GM19193 (cell line): ENCODE measurements around the gene AADAC.

Source experiments
- POLR2A ChIP-seq: IDR thresholded peaks from 4 replicates; pipeline ENCODE4 v1.6.1; 2011; ENCODE audit not compliant: insufficient read depth, insufficient read length; ENCODE audit errors: extremely low read depth

Gene AADAC

DNA sequence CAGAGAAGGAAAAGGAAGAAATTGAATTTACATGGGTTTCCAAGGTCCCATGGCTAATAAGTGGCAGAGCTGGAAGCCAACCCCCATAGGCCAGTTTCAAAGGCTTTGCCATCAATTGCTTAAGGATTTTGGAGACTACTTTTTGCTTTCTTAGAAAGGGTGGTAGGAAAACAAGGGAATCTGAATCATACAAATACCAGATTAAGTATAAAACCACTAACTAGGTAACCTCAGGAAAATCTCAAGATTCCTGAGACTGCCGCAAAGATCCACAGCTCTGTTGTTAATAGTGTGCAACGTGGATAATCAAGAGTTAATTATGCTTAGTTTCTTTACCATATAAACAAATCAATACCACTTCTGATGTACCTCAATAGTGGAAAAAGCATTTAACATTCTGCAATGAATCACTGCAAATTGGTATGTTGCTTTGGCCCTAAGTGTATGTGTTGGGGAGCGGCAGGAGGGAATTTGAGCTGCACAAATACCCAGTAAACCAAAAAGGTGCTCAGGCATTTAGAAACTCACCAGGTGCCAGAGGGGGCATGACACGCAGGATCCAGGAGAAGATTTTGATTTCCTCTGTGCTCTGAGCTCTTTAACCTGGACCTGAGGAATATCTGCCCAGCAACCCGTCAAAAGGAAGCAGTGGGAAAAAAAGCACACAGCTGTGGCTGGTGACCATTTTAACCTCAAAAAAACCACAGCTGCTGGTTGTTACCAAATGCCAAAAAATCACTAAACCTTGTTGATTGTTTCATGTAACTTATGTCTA, 22.0 kb downstream of the AADAC start:
- TF ChIP-seq POLR2A = no peak

DNA sequence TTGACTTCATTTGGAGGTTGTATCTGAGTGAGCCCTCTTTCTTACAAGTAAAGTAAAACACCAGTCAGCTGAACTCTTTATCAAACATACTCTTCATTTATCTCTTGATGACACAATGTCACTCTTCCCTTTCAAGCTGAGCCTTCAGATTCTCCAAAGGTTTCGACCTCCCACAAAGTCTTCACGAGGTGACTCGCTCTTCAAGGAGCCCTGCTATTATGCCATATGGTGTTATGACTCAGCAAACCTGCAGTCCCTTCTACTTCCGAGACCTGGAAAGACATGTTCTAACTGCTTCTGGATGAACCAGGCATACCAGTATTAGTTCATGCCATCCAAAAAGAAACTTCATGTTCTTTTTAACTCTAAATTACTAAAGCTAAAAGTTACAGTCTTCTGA, 23.1 kb downstream of the AADAC start:
- TF ChIP-seq POLR2A = no peak

DNA sequence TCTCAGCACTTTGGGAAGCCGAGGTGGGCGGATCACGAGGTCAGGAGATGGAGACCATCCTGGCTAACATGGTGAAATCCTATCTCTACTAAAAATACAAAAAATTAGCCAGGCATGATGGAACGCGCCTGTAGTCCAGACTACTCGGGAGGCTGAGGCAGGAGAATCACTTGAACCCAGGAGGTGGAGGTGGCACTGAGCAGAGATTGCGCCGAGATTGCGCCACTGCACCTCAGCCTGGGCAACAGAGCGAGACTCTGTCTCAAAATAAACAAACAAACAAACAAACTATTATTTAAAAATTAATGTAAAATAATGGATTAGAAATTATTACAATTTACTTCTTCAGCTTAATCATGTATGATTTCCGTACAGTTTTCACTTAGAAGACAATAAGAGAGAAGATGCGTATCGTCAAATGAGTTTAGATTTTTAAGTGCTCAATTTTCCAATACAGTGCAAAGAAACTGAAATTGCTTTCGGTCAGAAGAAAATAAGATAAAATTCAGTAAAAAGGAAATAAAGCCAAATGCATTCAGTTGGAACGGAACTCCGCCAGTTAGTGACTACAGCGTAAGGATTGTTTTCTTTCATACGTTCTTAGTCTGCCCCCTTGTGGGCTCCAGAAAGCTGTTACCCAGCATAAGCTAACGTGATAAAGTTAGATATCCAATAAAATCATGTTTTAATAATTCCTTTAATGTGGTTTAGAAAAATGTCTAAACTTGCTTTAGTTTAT, 24.8 kb downstream of the AADAC start:
- TF ChIP-seq POLR2A = no peak

DNA sequence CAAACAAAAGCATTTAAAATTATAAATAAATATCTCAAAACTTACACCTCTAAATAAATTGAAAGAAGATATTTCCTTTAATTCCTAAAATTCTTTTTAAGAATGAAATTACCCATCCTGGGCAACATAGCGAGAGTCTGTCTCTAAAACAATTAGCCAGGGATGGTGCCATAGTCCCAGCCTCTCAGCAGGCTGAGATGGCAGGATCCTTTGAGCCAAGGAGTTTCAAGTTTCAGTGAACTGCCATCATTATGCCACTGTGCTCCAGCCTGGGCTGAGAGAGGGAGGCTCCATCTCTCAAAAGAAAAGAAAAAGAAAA, 25.4 kb downstream of the AADAC start:
- TF ChIP-seq POLR2A = no peak

DNA sequence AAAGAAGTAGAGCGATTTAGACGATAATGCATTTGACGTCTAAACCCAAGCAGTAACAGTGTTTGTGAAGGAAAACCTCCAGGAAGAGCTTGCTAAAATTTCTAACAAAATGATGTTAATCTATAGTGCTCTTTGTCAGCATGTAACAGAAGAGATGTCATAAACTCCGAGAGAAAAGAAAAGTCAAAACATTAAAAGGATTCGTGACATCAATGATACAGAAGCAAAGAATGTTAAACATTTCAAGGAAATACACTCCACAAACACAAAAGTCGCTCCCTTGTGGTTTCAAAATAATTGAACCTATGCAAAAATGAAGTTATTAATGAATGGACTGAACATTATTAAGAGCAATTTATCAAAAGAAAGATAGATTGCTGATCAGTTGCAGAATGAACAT, 27.9 kb downstream of the AADAC start:
- no peak for TF ChIP-seq POLR2A

DNA sequence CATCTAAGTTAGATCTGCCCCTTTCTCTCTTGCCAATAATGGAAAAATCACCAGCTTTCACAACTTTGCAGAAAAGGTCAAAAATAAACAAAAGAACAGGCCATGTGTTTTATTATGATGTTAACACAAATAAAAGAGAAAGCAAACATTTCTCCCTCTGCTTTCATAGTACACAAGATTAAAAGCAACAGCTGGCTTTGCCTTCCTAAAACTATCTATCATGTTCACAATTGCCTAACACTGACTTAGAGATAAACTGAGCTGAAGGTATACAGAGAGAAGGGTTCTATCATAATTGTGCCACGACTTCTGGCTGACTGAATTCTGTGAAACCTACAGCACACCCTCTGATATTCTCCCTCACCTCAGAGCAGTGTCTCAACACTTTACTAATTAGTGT, 29.4 kb downstream of the AADAC start:
- TF ChIP-seq POLR2A = no peak

DNA sequence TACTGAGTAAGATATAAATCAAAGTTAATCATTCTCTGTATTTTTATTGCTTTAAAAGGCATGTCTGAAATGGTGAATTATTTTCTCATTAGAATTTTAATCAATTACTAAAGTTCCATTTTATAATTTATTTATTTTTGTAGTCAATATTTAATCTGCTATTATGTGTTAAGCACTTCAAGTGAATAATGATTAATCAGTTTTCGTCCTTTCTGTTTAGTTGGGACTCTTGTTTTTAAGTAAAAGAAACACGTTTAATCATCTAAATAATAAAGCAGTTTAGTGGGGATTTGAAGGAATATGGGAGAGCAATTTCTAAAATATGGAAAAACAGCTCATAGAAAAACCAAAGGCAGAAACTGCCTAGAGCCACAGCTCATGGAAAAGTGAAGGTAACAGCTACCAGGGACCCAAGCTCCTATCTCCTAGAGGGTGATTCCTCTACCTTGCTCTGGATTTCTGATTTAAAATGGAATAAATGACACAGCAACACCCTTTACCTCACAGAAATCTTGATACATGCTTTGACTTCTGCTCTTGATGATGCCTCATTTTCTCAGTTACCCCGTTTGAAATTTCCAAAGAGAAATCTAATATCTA, 31.5 kb downstream of the AADAC start:
- TF ChIP-seq POLR2A = no peak

DNA sequence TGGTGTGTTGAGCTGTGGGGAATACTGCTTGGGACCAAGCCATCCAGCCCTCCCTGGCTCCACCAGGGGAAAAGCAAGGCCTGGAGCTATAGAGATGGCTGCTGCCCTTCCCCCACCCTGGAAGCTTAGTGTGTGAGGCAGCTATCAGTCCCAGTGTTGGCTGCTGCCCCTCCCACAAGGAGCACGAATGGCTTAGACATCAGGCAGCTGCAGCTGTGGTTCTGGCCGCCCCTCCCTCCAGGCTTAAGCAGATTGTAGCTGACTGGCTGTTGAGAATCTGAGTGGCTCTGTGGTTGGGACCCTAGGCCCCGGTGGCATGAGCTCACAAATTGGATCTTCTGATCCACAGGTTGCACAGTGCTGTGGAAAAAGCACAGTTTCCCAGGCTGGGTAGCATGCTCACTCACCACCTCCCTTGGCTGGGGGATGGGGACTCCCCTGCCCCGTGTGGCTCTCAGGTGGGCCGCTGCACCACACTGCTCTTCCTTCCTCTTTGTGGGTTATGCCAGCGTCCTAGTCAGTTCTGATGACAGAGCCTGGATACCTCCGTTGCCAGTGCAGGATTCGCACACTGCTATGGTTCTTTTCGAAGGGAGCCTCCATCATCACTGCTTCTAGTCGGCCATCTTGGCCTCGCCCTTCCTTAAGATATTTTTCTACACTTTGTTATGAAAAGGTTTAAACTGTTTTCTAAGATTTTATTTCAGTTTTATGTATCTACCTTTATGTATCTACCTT, 38.3 kb downstream of the AADAC start:
- no peak for TF ChIP-seq POLR2A

DNA sequence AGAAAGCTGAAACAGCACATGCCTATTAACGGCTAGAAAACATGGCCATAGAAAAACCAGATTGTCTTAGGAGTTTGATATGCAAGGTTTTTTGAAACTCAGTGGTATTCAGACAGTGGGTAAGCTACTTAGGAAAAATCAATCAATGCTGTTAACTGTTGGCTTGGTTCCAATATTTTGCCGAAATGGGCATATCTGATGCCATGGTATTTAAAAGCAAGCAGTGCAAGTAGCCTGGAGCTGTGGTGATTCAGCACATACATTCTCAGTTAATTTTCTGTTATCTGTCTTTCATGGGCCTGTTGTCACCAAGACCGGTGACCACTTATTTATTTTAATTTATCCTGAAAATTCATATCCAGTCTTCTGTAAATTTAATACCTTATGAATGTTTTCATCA, 42.2 kb downstream of the AADAC start:
- TF ChIP-seq POLR2A = no peak

DNA sequence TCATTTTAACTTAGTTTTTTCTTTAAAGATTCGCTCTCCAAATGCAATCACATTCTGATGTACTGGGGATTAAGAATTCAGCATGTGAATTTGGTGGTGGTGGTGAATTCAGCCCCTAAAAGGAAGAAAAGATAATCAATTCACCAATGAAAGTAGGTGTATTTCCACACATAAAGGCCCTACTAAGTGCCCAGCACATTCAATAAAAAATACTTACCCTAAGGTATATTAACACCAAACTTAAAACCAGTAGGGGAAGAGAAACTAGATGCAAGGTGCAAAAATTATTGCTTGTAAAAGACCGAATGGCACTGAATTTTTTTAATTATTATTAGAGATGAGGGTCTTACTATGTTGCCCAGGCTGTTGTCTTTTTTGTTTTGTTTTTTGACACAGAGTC, 42.7 kb downstream of the AADAC start:
- TF ChIP-seq POLR2A = no peak

DNA sequence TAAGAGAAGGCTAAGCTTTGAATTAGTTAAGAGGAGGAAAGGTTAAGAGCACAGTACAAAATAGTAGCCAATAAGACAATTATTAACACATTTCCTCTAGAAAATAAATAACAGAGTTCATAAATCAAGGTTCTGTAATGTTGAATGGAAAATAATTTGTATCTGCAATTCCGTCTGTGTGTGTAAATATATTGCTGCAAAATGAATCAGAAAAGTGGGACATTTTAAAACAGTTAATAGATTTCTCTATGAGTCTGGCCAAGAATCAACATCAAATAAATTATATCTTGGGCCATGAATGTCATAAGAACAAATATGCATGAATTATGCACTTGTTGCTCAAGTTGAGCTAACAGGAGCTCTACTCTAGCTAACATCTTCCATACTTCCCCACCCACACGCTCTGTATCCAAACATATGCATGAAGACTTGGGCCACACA, 45.3 kb downstream of the AADAC start:
- no peak for TF ChIP-seq POLR2A

DNA sequence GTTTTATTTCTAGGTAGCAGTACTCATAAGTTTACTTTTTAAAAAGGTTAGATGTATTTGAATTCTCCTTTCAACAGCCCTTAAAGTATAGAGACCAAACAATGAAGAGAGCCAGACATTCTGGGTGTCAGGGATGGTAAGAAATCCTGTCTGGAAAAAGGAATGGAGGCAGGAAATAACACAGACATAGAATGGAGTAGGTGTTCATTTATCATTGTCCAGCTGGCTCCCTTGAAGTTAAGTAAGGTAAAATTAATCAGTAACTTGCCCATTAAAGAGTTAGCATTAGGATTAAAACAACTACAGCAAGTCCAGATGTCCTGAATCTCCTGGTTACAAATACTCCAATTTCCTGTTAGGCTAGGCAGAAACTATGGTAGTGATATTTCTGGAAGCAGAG, 46.0 kb downstream of the AADAC start:
- no peak for TF ChIP-seq POLR2A

DNA sequence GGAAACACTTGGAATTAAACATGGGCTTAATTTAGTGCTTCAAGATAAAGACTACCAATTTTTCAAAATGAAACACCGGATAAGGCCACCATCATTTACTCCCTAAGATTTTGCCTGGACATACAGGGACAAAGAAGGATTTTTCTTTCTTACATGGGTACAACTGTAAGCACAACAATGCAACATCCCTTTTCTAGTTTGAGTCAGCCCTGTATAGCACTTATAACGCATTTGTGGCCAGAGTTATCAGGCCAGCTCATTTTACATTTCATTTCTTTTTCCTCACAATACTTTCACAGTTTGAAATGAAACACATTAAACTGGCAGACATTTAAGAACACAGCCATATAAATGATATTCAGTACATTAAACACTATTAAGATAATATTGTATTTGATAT, 49.7 kb downstream of the AADAC start:
- TF ChIP-seq POLR2A = no peak

DNA sequence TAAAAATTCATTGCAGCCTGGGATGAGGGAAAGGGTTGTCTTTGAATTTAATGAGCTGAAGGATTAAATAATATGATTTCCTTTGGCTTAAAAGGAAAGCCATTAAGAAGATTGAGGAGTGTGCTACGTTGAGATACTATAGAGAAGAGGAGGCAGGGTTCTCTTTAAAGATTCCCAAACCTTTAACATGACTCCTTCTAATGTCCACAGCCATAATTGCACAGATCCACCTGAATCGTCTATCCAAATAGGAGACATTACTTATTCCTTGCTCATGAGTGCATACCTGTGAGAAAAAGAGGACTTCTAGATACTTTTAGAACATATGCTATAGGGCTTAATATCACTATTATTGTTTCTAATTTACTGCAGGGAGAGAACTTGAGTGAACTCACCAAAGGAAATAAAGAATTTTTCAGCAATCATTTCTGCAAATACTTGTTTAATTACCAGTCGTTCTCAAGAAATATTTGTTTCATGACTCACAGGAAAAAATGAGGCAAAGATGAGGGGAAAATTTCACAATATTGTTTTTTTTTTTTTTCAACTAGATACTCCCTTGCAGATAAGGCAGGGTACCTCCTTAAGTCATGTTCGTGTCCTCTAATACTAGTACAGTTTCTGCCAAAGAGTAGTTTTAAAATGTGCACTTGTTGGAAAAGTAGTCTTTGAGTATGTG, 50.6 kb downstream of the AADAC start:
- no peak for TF ChIP-seq POLR2A

DNA sequence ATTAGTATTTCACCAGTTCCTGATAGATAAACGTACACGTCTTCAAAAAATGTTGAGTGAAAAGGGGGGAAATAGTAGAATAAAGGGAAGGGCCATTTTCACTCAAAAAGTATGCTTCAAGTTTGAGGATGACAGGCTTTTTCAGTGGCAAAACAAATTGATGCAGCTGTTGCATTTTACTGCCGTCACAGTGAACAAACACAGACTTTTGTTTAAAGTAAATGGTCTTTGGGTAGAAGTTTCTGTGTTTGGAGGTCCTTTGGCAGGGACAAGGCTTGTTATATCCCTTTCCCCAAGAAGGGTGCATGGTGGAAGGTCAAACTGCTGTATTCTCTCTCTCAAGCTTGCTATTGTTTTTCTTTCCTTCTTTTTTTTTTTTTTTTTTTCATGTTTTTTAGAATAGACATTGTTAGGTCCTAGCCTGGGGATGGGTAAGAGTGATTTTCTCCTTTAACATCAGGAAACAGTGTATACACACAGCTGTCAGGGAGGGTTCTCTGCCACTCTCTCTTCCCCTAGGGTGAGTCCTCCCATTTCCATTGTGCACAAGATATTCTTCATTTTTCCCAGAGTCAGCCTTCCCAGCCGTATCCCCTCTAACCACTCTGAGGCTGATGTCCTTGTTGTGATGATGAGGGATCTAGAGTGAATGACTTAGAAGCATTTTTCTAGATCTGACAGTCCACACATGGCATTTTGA, 52.9 kb downstream of the AADAC start:
- TF ChIP-seq POLR2A = no peak

DNA sequence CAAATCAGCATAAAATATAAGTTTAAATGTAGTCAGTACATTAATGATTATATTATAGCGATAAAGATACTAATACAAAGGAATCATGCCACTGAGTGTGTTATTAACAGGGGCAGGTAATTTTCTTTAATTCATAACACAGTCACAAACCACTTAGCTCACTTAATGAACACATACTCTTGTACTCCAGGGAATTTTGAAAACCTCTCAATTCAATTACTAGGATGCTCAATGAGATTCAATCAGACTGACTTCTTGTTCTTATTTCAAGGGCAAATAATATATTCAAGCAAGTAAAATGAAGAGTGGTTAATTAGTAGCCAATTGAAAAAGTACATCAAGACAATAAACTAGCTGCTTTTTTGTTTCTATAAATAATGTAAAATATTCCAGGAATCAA, 53.8 kb downstream of the AADAC start:
- TF ChIP-seq POLR2A = no peak
